Endothelial cell (in vitro differentiated cells): ENCODE measurements around the gene LELP1. TPM values are rescaled to one million over a fixed set of nuclear protein-coding genes. Genes with fewer than 3 reads are reported as not detected.

Experiments used
- DNase-seq: peaks from one replicate; pipeline ENCODE4 v3.0.0; 2021; ENCODE audit warnings: low spot score
- H3K27ac Mint-ChIP-seq: one replicate; pipeline ENCODE4 v1.8.0; 2021; ENCODE audit warnings: mixed read lengths, inconsistent platforms; ENCODE audit not compliant: unreplicated experiment
- H3K27me3 Mint-ChIP-seq: one replicate; pipeline ENCODE4 v1.8.0; 2021; ENCODE audit warnings: mild to moderate bottlenecking, moderate library complexity, mixed read lengths, inconsistent platforms; ENCODE audit not compliant: unreplicated experiment
- H3K36me3 Mint-ChIP-seq: one replicate; pipeline ENCODE4 v1.8.0; 2021; ENCODE audit warnings: mild to moderate bottlenecking, low read depth, mixed read lengths, inconsistent platforms; ENCODE audit not compliant: unreplicated experiment
- H3K4me1 Mint-ChIP-seq: one replicate; pipeline ENCODE4 v1.8.0; 2021; ENCODE audit warnings: mild to moderate bottlenecking, mixed read lengths, inconsistent platforms; ENCODE audit not compliant: unreplicated experiment
- H3K4me3 Mint-ChIP-seq: one replicate; pipeline ENCODE4 v1.8.0; 2021; ENCODE audit warnings: mild to moderate bottlenecking, mixed read lengths, inconsistent platforms; ENCODE audit not compliant: unreplicated experiment
- H3K9me3 Mint-ChIP-seq: one replicate; pipeline ENCODE4 v1.8.0; 2021; ENCODE audit warnings: mixed read lengths, inconsistent platforms; ENCODE audit not compliant: unreplicated experiment
- CTCF ChIP-seq: fragments of 200-600 bp; sonication (generic); IDR thresholded peaks from one replicate; pipeline ENCODE4 v1.5.0; 2021; ENCODE audit warnings: antibody characterized with exemption; ENCODE audit not compliant: unreplicated experiment
- long read RNA-seq: library from polyadenylated mRNA; unstranded; transcript quantifications from one replicate; pipeline ENCODE4 v2.0.0, GENCODE V29; 2020; ENCODE audit not compliant: unreplicated experiment
- total RNA-seq: library from RNA; stranded (reverse); fragmentation: NEBNext Ultra II Directional; extraction: Animal tissue kit (Norgen Biotek cat#: 25700); gene quantifications from one replicate; pipeline ENCODE4 v1.2.1, GENCODE V29; 2021; ENCODE audit not compliant: unreplicated experiment

LELP1 gene
- total RNA-seq: not detected
- long read RNA-seq: 0 reads

GRCh38 chr1:153203130-153203529 is at the start of gene LELP1:
LELP1 (plus strand) TSS chr1:153203430; CDS start chr1:153204708, 1,278 bp downstream.
- H3K36me3 Mint-ChIP-seq: no peaks in the 10 kb centered on the region
- no peaks in the 10 kb centered on the region for H3K9me3 Mint-ChIP-seq
- no peak for DNase-seq
- H3K27me3 Mint-ChIP-seq: peaks cover 4% of the 10 kb centered on the region
- H3K4me1 Mint-ChIP-seq: peaks cover 2% of the 10 kb centered on the region
- no peak within 1 kb of the TSS for H3K27ac Mint-ChIP-seq
- H3K4me3 Mint-ChIP-seq: no peak within 1 kb of the TSS
- TF ChIP-seq CTCF: no peak

- Mint-ChIP-seq H3K27me3 (no peaks in the 10 kb centered on the region), H3K4me3 (no peak overlapping the region), H3K36me3 (peaks cover 9% of the 10 kb centered on the region)
Observed at GRCh38 chr1:153155541-153155940, 47.7 kb upstream of the LELP1 start.

GRCh38 chr1:153168686-153169085 is 34.5 kb upstream of the LELP1 start:
- no peak for DNase-seq
- no peak for TF ChIP-seq CTCF
- Mint-ChIP-seq H3K9me3 (no peaks in the 10 kb centered on the region), H3K27me3 (no peaks in the 10 kb centered on the region), H3K4me3 (no peak overlapping the region), H3K27ac (no peak overlapping the region), H3K4me1 (no peaks in the 10 kb centered on the region), H3K36me3 (no peaks in the 10 kb centered on the region)

More at GRCh38 chr1:153155541-153155940, 47.7 kb upstream of the LELP1 start:
- peaks cover 8% of the 10 kb centered on the region for H3K9me3 Mint-ChIP-seq
- TF ChIP-seq CTCF: no peak
- no peak for DNase-seq
- no peak overlapping the region for H3K27ac Mint-ChIP-seq
- H3K4me1 Mint-ChIP-seq: no peaks in the 10 kb centered on the region

GRCh38 chr1:153174624-153175023 is 28.6 kb upstream of the LELP1 start:
- Mint-ChIP-seq H3K36me3 (no peaks in the 10 kb centered on the region), H3K4me3 (no peak overlapping the region), H3K4me1 (peaks cover 5% of the 10 kb centered on the region), H3K9me3 (no peaks in the 10 kb centered on the region), H3K27me3 (peaks cover 2% of the 10 kb centered on the region), H3K27ac (no peak overlapping the region)
- DNase-seq: no peak
- TF ChIP-seq CTCF: no peak

- Mint-ChIP-seq H3K4me1 (peaks cover 5% of the 10 kb centered on the region), H3K4me3 (no peak overlapping the region), H3K9me3 (no peaks in the 10 kb centered on the region), H3K27me3 (peaks cover 2% of the 10 kb centered on the region), H3K36me3 (no peaks in the 10 kb centered on the region), H3K27ac (no peak overlapping the region)
- TF ChIP-seq CTCF: no peak
- no peak for DNase-seq
Observed at GRCh38 chr1:153178922-153179321, 24.3 kb upstream of the LELP1 start.
